DND-41 (cell line): ENCODE measurements around the gene SPRR4.

Source experiments
- ATAC-seq: fragments of 200-7000 bp; cut with Tn5 transposase; 3 replicates; pipeline ENCODE4 v1.9.1; 2021; ENCODE audit warnings: low read depth; ENCODE audit not compliant: insufficient read depth
- DNase-seq: peaks from one replicate; pipeline ENCODE4 v3.0.0-alpha.2; 2020
- H2AFZ ChIP-seq: 2 replicates; pipeline ENCODE4 v1.6.0; 2012; ENCODE audit warnings: low read depth, low read length
- H3K27ac ChIP-seq: 2 replicates; pipeline ENCODE4 v1.5.1; 2012; ENCODE audit warnings: low read length, inconsistent platforms
- H3K27me3 ChIP-seq: fragments of 200-600 bp; sonication (generic); 2 replicates; pipeline ENCODE4 v1.6.0; 2012; ENCODE audit warnings: low read length, mild to moderate bottlenecking, inconsistent platforms; ENCODE audit not compliant: insufficient read depth, poor library complexity
- H3K36me3 ChIP-seq: 2 replicates; pipeline ENCODE4 v1.5.1; 2012; ENCODE audit warnings: low read length, inconsistent platforms; ENCODE audit not compliant: insufficient read depth
- H3K4me1 ChIP-seq: 2 replicates; pipeline ENCODE4 v1.5.1; 2012; ENCODE audit warnings: mild to moderate bottlenecking, low read length; ENCODE audit not compliant: insufficient read depth
- H3K4me2 ChIP-seq: 2 replicates; pipeline ENCODE4 v1.6.0; 2012; ENCODE audit warnings: mild to moderate bottlenecking, moderate library complexity, low read length, inconsistent platforms; ENCODE audit not compliant: insufficient read depth
- H3K4me3 ChIP-seq, 2 experiments: fragments of 200-600 bp in 1 of 2; shearing (Covaris generic) in 1 of 2; 2 replicates each; pipeline ENCODE4 v1.5.1; 2012 to 2016; ENCODE audit warnings: inconsistent platforms in 2 of 2, low read length in 2 of 2, mild to moderate bottlenecking in 2 of 2, low read depth in 1 of 2, moderate library complexity in 1 of 2
- H3K79me2 ChIP-seq: 2 replicates; pipeline ENCODE4 v1.6.0; 2012; ENCODE audit warnings: low read length, inconsistent platforms; ENCODE audit not compliant: insufficient read depth
- H3K9ac ChIP-seq: 2 replicates; pipeline ENCODE4 v1.6.0; 2012; ENCODE audit warnings: low read depth, mild to moderate bottlenecking, inconsistent platforms, low read length, moderate library complexity
- H3K9me3 ChIP-seq: 2 replicates; pipeline ENCODE4 v1.5.1; 2012; ENCODE audit warnings: low read length, moderate library complexity, mild to moderate bottlenecking, inconsistent platforms; ENCODE audit not compliant: insufficient read depth, severe bottlenecking
- H4K20me1 ChIP-seq: 2 replicates; pipeline ENCODE4 v1.6.0; 2012; ENCODE audit warnings: low read length; ENCODE audit not compliant: insufficient read depth
- EZH2 ChIP-seq: IDR thresholded peaks from 3 replicates; pipeline ENCODE4 v1.6.1; 2012; ENCODE audit warnings: borderline replicate concordance, low read depth, mild to moderate bottlenecking, moderate library complexity, low read length, inconsistent platforms; ENCODE audit not compliant: severe bottlenecking
- TF ChIP-seq, protein P1 (sequence below): IDR thresholded peaks from 2 replicates; pipeline ENCODE4 v1.5.1; 2012; ENCODE audit warnings: borderline replicate concordance, low read length, moderate library complexity, mild to moderate bottlenecking; ENCODE audit not compliant: poor library complexity, severe bottlenecking; ENCODE audit errors: extremely low read depth

Gene SPRR4, protein sequence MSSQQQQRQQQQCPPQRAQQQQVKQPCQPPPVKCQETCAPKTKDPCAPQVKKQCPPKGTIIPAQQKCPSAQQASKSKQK

DNA sequence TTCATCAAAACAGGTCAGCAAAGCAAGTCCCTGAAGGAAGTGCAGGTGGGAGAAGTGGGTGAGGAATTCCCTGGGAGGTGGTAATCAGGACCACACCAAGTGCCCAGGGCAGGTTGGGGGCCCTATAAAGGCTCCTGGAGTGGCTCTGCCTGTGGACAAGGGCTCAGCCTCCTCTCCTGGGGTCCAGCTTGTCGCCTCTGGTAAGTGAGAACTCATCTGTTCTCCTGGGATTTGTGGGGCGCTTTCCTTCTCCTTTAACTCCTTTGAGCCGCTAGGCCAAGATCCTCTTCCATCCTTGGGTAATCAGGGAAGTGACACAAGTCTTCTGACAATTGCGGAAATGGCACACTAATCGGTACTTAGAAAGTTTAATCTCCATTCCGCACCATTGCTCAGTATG, at the start of gene SPRR4:
Gene SPRR4, plus strand, starts transcription at position 154 of the 400 bp plus-strand sequence. CDS start 1,243 bp downstream, outside the sequence.
- H3K9ac ChIP-seq, result no peak within 1 kb of the TSS
- ATAC-seq, result no peak
- peaks cover 19% of the 10 kb centered on the region for H3K27me3 ChIP-seq
- H3K36me3 ChIP-seq, result no peaks in the 10 kb centered on the region
- TF ChIP-seq EZH2, result no peak
- TF ChIP-seq, protein P1, sequence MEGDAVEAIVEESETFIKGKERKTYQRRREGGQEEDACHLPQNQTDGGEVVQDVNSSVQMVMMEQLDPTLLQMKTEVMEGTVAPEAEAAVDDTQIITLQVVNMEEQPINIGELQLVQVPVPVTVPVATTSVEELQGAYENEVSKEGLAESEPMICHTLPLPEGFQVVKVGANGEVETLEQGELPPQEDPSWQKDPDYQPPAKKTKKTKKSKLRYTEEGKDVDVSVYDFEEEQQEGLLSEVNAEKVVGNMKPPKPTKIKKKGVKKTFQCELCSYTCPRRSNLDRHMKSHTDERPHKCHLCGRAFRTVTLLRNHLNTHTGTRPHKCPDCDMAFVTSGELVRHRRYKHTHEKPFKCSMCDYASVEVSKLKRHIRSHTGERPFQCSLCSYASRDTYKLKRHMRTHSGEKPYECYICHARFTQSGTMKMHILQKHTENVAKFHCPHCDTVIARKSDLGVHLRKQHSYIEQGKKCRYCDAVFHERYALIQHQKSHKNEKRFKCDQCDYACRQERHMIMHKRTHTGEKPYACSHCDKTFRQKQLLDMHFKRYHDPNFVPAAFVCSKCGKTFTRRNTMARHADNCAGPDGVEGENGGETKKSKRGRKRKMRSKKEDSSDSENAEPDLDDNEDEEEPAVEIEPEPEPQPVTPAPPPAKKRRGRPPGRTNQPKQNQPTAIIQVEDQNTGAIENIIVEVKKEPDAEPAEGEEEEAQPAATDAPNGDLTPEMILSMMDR, result no peak
- H3K4me3 ChIP-seq, result no peak within 1 kb of the TSS
- no peak within 1 kb of the TSS for H3K4me2 ChIP-seq
- H4K20me1 ChIP-seq, result no peaks in the 10 kb centered on the region
- DNase-seq, result no peak
- H2AFZ ChIP-seq, result no peak within 1 kb of the TSS
- H3K4me1 ChIP-seq, result no peaks in the 10 kb centered on the region
- no peak within 1 kb of the TSS for H3K27ac ChIP-seq
- H3K9me3 ChIP-seq, result no peaks in the 10 kb centered on the region
- no peaks in the 10 kb centered on the region for H3K79me2 ChIP-seq

DNA sequence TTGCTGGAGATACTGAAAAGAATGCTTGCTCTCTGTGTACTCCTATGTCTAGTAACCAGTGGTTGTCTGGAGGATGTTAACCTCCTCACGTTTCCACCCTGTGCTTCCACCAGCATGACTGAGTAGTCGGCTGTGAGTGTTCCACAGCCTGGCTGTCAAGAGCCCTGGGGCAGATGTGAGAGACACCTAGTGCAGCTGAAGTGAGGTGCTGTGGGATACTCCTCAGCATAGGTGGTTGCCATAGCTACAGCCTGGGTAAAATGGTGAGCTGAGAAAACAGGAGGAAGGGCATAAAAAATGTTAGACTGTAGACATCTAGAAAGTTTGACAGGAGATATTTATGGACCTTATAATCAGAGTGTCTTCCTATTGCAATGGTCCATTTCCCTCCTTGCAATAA, 46.3 kb upstream of the SPRR4 start:
- Histone ChIP-seq H4K20me1 (no peaks in the 10 kb centered on the region; the same call in 1 of the 2 replicates), H3K27ac (no peak overlapping the region), H2AFZ (no peak overlapping the region), H3K4me1 (no peaks in the 10 kb centered on the region), H3K4me3 (no peak overlapping the region), H3K9ac (no peak overlapping the region), H3K4me2 (no peak overlapping the region), H3K27me3 (peaks cover 1% of the 10 kb centered on the region), H3K79me2 (no peaks in the 10 kb centered on the region), H3K36me3 (no peaks in the 10 kb centered on the region), H3K9me3 (no peaks in the 10 kb centered on the region)
- TF ChIP-seq EZH2, result no peak
- TF ChIP-seq, protein P1, result no peak
- DNase-seq, result no peak
- no peak for ATAC-seq

DNA sequence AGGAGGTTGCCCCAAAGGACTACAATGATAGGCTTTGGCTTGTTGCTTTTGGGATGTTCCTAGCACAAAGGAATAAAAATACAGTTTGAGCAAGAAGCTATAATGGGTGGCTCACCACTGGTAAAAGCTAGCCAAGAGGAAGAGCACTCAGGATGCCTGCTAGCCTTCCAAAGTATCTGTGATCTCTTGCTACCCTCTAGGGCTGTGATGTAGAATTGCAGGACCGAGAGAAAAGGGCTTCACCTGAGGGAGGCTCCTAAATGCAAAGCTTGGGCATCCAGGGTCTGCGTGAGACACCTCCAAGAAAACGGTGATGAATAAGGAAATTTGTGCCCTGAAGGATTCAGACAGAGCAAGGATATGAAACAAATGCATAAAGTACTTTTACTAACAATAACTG, 44.4 kb upstream of the SPRR4 start:
- no peak overlapping the region for H3K4me2 ChIP-seq

More for the DNA sequence above, 44.4 kb upstream of the SPRR4 start:
- no peaks in the 10 kb centered on the region for H3K79me2 ChIP-seq
- no peak overlapping the region for H3K9ac ChIP-seq
- H4K20me1 ChIP-seq, result no peaks in the 10 kb centered on the region; the same call in 1 of the 2 replicates
- H3K9me3 ChIP-seq, result no peaks in the 10 kb centered on the region
- H2AFZ ChIP-seq, result no peak overlapping the region
- H3K4me1 ChIP-seq, result no peaks in the 10 kb centered on the region
- ATAC-seq, result no peak
- H3K36me3 ChIP-seq, result no peaks in the 10 kb centered on the region
- no peak overlapping the region for H3K27ac ChIP-seq
- no peak overlapping the region for H3K4me3 ChIP-seq
- TF ChIP-seq EZH2, result no peak
- TF ChIP-seq, protein P1, result peak; percentile 50
- DNase-seq, result no peak
- no peaks in the 10 kb centered on the region for H3K27me3 ChIP-seq
